ENCODE results near the gene PIGU.

PIGU gene

GRCh38 chr20:34557936-34558319 lies 119.0 kb downstream of the PIGU start:
- no peak for DNase-seq (ENCODE audit: low spot score)

GRCh38 chr20:34553366-34553867 lies 123.5 kb downstream of the PIGU start:
- no peak for DNase-seq (ENCODE audit: low spot score)

GRCh38 chr20:34552569-34552968 lies 124.3 kb downstream of the PIGU start:
- DNase-seq (ENCODE audit: low spot score) = no peak

DNA sequence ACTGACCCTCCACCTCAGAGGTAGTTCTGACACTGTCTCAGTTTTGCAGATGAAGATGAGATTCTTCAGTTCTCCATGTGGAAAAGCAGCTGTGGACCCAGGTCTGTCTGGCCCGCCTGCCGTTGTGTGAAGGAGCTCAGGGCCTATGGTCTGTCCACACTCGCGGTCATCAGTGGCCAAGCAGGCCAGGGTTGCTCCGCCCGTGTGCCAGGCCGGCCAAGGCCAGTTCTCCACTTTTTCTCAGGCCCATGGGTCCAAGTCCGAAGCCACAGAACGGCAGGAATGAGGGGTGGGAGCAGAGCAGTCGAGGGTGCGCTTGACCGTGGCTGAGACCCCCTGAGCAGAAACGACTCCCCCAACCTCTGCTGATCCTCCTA lies 127.0 kb downstream of the PIGU start:
- no peak for DNase-seq (ENCODE audit: low spot score)

GRCh38 chr20:34549291-34549928 lies 127.5 kb downstream of the PIGU start:
- DNase-seq (ENCODE audit: low spot score) = no peak

GRCh38 chr20:34547844-34548613 lies 128.9 kb downstream of the PIGU start:
- DNase-seq (ENCODE audit: low spot score) = no peak

DNA sequence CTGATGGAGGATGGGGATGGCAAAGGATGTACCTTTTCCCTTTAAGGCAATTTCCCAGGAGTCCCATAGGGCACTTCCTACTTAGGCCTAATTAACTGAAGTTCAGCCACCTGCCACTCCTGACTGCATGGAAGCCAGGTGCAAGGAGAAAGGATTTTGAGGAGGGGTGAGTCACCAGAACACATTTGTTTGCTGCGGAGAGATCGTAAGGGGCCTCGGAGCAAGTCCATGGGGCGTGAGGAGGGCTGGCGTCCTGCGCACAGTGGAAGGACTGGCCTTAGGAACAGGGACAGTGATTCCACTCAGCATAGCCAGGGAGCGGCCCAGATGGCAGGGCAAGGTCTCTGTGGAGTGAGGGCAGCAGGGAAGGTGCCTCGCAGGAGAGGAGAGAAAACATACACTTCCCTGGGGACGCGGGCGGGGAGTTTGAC lies 130.1 kb downstream of the PIGU start:
- DNase-seq (ENCODE audit: low spot score) = no peak

- no peak for DNase-seq (ENCODE audit: low spot score)
These were observed 132.6 kb downstream of the PIGU start for GRCh38 chr20:34544109-34544796.

DNA sequence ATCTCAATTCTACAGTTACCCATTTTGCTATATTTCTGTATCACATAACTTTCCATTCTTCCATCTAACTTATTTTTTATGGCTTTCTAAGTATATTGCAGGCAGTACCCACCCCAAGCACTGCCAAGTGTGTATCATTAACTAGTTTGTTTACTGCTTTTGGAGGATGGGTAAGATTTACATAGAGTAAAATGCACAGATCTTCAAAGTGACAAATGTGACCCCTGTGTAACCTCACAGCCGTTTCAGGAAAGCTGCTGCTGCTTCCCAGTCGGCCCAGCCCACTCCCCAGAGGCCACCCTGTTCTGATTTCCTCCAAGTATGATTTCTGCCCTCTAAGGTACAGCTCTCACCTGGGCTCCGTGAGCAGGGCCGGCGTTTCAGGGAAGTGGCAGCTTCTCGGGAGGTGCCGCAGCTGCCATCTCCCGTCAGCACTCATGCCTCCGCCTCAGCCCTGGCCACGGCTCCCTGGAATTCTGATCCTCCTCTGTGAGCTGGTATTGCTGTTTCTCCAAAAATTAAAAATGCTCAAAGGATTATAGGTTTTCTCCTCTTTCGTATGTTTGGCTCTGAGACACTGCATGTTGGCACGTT lies 133.3 kb downstream of the PIGU start:
- DNase-seq (ENCODE audit: low spot score) = no peak

DNA sequence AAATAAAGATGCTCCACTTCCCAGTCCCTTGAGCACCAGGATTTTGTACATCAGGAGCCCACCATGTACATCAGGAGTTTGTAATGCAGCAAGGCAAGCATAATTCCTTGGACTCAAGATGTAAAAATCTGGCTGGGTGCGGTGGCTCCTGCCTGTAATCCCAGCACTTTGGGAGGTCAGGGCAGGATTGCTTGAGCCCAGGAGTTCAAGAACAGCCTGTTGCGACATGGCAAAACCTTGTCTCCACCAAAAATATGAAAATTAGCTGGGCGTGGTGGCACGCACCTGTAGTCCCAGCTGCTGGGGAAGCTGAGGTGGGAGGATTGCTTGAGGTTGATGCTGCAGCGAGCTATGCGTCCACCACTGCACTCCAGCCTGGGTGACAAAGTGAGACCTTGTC lies 134.5 kb downstream of the PIGU start:
- no peak for DNase-seq (ENCODE audit: low spot score)

DNA sequence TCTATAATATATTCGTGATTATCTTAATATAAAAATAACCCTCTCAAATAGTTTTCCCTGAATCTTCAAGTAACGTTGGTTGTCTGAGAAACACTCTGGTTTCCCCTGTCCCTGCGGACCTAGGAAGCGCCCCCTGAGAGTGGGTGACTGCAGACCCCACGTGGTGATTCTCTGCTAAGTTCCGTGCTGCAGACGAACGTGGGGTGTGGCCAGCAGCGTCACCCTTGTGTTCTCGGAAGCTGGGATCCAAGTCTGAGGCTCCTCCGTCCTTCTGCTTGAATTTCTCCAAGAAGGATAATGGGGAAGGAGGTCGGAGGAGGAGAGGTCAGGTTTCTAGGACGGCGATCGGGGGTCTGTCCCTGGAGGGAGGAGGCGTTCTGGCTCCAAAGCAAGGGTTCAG lies 135.0 kb downstream of the PIGU start:
- DNase-seq (ENCODE audit: low spot score) = no peak

DNA sequence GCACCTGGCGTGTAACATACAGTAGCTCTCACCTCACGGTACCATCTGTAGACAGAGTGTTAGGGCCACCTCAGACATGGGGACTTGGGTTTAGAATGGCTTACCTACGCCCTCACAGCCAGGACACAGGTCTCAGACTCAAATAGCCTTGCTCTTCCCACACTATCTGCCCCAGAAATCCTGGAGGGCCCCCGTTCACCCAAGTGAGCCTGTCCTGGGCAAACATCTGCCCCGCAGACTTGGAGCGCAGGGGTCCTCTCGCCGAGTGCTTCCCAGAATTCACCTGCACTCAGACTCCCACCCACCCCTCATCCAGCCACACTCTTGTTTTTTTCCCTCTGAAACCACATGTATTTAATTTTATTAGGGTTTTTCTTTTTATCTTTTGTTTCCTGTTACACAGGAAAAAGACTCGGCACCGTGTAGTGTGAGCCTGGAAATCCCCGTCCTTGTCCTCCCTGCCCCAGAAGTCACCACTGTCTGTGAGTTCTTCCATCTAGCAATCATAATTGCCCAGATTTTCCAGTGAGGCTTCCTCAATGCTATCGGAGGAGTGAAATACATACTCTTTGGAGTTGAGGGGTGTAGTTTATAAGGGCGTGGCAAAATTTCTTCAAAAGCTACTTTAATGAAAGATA lies 135.5 kb downstream of the PIGU start:
- DNase-seq (ENCODE audit: low spot score) = no peak

- no peak for DNase-seq (ENCODE audit: low spot score)
These were observed 136.2 kb downstream of the PIGU start for GRCh38 chr20:34540596-34541263.

DNA sequence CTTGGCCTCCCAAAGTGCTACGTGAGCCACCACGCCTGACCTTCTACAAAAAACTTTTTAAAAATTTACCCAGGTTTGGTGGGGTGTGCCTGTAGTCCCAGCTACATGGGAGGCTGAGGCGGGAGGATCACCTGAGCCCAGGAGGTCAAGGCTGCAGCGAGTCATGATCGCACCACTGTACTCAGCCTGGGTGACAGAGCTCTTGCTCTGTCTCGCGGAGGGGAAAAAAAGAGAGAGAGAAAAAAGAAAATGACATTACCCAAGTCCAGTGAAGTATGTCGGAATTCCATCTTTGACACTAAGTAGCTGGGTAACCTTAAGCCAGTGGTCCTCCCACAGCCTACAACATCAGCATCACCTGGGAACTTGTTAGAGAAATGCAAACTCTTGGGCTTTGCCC lies 137.1 kb downstream of the PIGU start:
- DNase-seq (ENCODE audit: low spot score) = no peak

DNA sequence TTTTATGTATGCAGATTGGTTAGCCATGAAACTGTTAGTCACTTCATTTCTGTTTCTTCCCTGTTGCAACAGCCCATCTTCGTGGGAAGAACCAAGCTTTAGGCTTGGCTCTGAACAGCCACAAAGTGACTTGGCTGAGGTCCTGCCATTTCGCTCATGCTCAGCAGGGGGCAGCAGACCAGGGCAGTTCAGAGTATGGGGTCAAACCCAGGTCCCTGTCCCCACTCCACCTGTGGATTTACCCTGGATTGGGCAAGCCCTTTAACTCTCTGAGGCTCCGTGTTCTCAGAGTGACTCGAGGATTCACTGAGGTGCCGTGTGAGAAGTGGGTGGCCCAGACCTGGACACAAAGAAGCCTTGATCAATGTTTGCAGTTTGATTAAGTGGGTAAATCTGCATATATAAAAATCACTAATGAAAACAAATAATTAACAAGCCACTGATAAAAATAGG lies 138.2 kb downstream of the PIGU start:
- DNase-seq (ENCODE audit: low spot score) = no peak

DNA sequence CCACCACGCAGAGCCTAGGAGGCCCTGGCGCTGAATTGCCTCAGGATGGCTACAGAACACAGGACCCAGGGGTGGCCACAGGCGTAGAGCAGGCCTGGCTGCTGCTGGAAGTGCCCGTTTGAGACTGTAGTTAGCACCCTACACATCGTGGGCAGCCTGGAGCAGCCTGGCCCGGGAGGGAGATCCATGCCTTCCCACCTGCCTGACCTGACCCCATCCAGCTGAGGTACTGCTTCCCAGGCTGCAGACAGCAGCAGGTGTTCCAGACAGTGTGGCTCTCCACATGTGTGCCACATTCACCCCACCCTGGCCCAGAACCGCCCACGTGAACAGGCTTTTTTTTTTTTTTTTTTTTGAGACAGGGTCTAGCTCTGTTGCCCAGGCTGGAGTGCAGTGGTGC lies 139.2 kb downstream of the PIGU start:
- no peak for DNase-seq (ENCODE audit: low spot score)

- no peak for DNase-seq (ENCODE audit: low spot score)
These were observed 140.0 kb downstream of the PIGU start for GRCh38 chr20:34536798-34537394.

DNA sequence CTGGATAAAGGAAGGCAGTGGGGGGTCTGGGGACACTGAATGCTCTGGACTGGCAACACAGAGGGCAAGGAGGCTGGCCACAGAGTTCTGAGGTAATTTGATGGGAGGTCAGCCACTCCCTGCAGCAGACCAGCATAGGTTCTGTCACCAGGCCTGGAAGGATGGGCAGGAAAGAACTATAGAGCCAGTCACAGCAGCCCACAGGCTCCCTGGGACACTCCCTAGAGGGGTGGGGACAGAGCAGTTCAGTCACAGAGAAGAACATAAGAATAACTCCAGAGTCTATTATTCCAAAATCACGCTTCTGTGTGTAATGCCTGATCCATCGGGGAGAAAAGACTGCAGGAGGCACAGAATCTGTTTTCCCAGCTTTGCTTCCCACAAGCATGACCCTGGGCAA lies 141.0 kb downstream of the PIGU start:
- DNase-seq (ENCODE audit: low spot score) = no peak

DNA sequence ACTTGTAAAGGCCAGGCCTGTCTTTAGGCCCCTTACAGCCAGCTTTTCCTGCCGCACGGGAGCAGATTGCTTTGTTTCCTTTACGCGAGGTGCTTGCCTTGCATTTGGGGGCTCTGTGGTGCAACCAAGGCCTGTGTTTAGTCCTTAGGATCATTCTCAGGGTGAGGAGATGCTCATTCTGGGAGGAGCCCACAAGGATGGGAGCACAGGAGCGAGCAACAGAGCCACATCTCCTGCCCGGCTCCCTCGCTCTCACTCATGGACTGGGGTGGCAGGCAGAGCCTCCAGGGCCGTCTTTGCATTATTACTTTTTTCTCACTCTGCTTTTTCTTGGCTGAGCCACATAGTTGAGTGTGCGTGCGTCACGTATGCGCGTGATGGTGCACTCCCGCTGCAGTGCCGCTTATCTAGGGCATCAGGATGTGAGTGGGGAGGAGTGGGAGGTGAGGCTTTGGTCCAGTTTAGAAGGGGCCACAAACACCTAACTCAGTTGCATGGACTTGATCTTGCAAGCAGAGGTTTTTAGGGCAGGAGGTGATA lies 141.5 kb downstream of the PIGU start:
- DNase-seq (ENCODE audit: low spot score) = no peak

DNA sequence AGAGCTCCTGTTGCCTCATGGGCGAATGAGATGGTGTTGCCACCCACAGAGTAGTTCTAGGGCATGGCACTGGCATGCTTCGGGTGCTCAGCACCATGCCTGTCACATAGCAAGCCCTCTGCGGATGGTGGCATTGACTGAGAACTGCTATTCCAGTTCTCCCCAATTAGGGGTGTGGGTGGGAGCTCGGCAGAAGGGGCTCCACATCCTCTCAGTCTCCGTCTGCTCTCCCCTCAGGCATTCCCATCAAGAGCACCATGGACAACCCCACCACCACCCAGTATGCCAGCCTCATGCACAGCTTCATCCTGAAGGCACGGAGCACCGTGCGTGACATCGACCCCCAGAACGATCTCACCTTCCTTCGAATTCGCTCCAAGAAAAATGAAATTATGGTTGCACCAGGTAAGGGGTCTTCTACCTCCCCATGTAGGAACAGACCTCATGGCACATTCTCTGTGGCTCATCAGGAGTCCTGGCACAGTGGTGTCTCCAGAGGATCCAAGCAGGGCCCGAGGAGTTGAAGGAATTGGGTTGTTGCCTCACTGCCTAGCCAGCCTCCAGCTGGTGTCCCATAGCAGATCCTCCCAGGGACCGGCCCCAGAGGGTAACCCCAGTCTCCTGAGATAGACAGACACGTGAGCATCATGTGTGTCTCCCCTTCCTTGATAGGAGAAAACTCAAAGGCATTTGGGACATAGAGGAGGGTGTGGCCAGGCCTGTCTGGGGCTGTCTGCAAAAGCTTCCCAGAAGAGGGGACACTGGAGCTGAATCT lies 142.3 kb downstream of the PIGU start:
- no peak for DNase-seq (ENCODE audit: low spot score)
